SK-N-SH treated with all-trans-retinoic acid at 6 μM for 48 hours (cell line): ENCODE results near the gene TNFRSF12A.

Experiments
- ATAC-seq: fragments of 200-7000 bp; cut with Tn5 transposase; 3 replicates; pipeline ENCODE4 v1.9.1; 2020; ENCODE audit warnings: mild to moderate bottlenecking, moderate library complexity
- ARNTL ChIP-seq: fragments of 450-650 bp; formaldehyde crosslinking; IDR thresholded peaks from 2 replicates; pipeline ENCODE4 v1.5.0; 2020; ENCODE audit warnings: low read depth, mild to moderate bottlenecking, moderate library complexity, borderline replicate concordance
- BACH2 ChIP-seq: fragments of 250-450 bp; sonication (Bioruptor Pico); IDR thresholded peaks from 2 replicates; pipeline ENCODE4 v1.9.0; 2021; ENCODE audit warnings: mild to moderate bottlenecking, borderline replicate concordance
- CREB5 ChIP-seq: fragments of 250-450 bp; sonication (Bioruptor Pico); IDR thresholded peaks from 2 replicates; pipeline ENCODE4 v1.5.1; 2020; ENCODE audit warnings: low read depth, mild to moderate bottlenecking, moderate library complexity
- CSDC2 ChIP-seq: fragments of 250-450 bp; sonication (Bioruptor Pico); IDR thresholded peaks from 2 replicates; pipeline ENCODE4 v1.5.0; 2020; ENCODE audit warnings: mild to moderate bottlenecking, moderate library complexity
- ESRRG ChIP-seq: fragments of 250-450 bp; sonication (Bioruptor Pico); IDR thresholded peaks from 2 replicates; pipeline ENCODE4 v1.6.1; 2021; ENCODE audit warnings: mild to moderate bottlenecking
- ISL1 ChIP-seq: fragments of 250-450 bp; sonication (Bioruptor Pico); IDR thresholded peaks from 2 replicates; pipeline ENCODE4 v2.1.2; 2022; ENCODE audit warnings: mild to moderate bottlenecking, moderate library complexity
- OSR1 ChIP-seq: fragments of 250-450 bp; sonication (Bioruptor Pico); IDR thresholded peaks from 2 replicates; pipeline ENCODE4 v1.8.0; 2022; ENCODE audit warnings: moderate library complexity, mild to moderate bottlenecking, inconsistent platforms
- PATZ1 ChIP-seq: fragments of 250-450 bp; sonication (Bioruptor Pico); IDR thresholded peaks from 2 replicates; pipeline ENCODE4 v1.8.0; 2020; ENCODE audit warnings: mild to moderate bottlenecking, moderate library complexity, borderline replicate concordance
- POU6F1 ChIP-seq: fragments of 250-450 bp; sonication (Bioruptor Pico); IDR thresholded peaks from 2 replicates; pipeline ENCODE4 v1.8.0; 2021; ENCODE audit warnings: low read depth, mild to moderate bottlenecking, moderate library complexity, borderline replicate concordance
- PPARA ChIP-seq: fragments of 250-450 bp; sonication (Bioruptor Pico); IDR thresholded peaks from 2 replicates; pipeline ENCODE4 v1.5.0; 2020; ENCODE audit warnings: mild to moderate bottlenecking, borderline replicate concordance
- RARB ChIP-seq: fragments of 250-450 bp; sonication (Bioruptor Pico); IDR thresholded peaks from 2 replicates; pipeline ENCODE4 v1.8.0; 2021; ENCODE audit warnings: mild to moderate bottlenecking, moderate library complexity
- SNAI2 ChIP-seq: fragments of 250-450 bp; sonication (Bioruptor Pico); IDR thresholded peaks from 2 replicates; pipeline ENCODE4 v1.5.0; 2020; ENCODE audit warnings: mild to moderate bottlenecking, moderate library complexity
- TCF4 ChIP-seq: fragments of 250-450 bp; sonication (Bioruptor Pico); IDR thresholded peaks from 2 replicates; pipeline ENCODE4 v1.8.0; 2021; ENCODE audit warnings: mild to moderate bottlenecking, moderate library complexity, borderline replicate concordance
- TOX ChIP-seq: fragments of 250-450 bp; sonication (Bioruptor Pico); IDR thresholded peaks from 2 replicates; pipeline ENCODE4 v1.8.0; 2021; ENCODE audit warnings: mild to moderate bottlenecking, moderate library complexity, borderline replicate concordance
- TSHZ2 ChIP-seq: fragments of 250-450 bp; sonication (Bioruptor Pico); IDR thresholded peaks from 2 replicates; pipeline ENCODE4 v1.5.0; 2020; ENCODE audit warnings: mild to moderate bottlenecking, moderate library complexity
- ZFP3 ChIP-seq: fragments of 250-450 bp; sonication (Bioruptor Pico); IDR thresholded peaks from 2 replicates; pipeline ENCODE4 v1.5.0; 2020; ENCODE audit warnings: mild to moderate bottlenecking, moderate library complexity
- ZFP30 ChIP-seq: fragments of 450-650 bp; formaldehyde crosslinking; IDR thresholded peaks from 2 replicates; pipeline ENCODE4 v1.5.0; 2022; ENCODE audit warnings: mild to moderate bottlenecking, moderate library complexity
- ZNF70 ChIP-seq: fragments of 450-650 bp; formaldehyde crosslinking; IDR thresholded peaks from 2 replicates; pipeline ENCODE4 v1.5.0; 2020; ENCODE audit warnings: mild to moderate bottlenecking, moderate library complexity
- ZNF8 ChIP-seq: fragments of 450-650 bp; formaldehyde crosslinking; IDR thresholded peaks from 2 replicates; pipeline ENCODE4 v1.5.0; 2020; ENCODE audit warnings: mild to moderate bottlenecking, moderate library complexity

TNFRSF12A gene

GRCh38 chr16:3027983-3028715, 8.0 kb downstream of the TNFRSF12A start:
- no peak for TF ChIP-seq TSHZ2 (CRISPR knock-in tag)
- no peak for TF ChIP-seq ZNF8 (CRISPR knock-in tag)
- TF ChIP-seq BACH2 (CRISPR knock-in tag): no peak
- no peak for TF ChIP-seq CREB5 (CRISPR knock-in tag)
- TF ChIP-seq ZNF70 (CRISPR knock-in tag): no peak
- no peak for TF ChIP-seq ZFP30 (CRISPR knock-in tag)
- no peak for TF ChIP-seq SNAI2 (CRISPR knock-in tag)
- no peak for TF ChIP-seq POU6F1 (CRISPR knock-in tag)
- no peak for TF ChIP-seq CSDC2 (CRISPR knock-in tag)
- no peak for TF ChIP-seq ZFP3
- TF ChIP-seq PPARA: no peak
- TF ChIP-seq ISL1 (CRISPR knock-in tag): no peak
- no peak for TF ChIP-seq ARNTL (CRISPR knock-in tag)
- TF ChIP-seq TOX (CRISPR knock-in tag): no peak
- no peak for TF ChIP-seq RARB (CRISPR knock-in tag)
- no peak for TF ChIP-seq ESRRG (CRISPR knock-in tag)
- ATAC-seq: peak; percentile 8

- TF ChIP-seq PATZ1 (CRISPR knock-in tag): no peak
- no peak for TF ChIP-seq POU6F1 (CRISPR knock-in tag)
- no peak for TF ChIP-seq TCF4 (CRISPR knock-in tag)
- no peak for TF ChIP-seq CREB5 (CRISPR knock-in tag)
- no peak for TF ChIP-seq ARNTL (CRISPR knock-in tag)
- TF ChIP-seq OSR1 (CRISPR knock-in tag): no peak
- TF ChIP-seq ESRRG (CRISPR knock-in tag): no peak
- TF ChIP-seq ZNF70 (CRISPR knock-in tag): no peak
- TF ChIP-seq ZNF8 (CRISPR knock-in tag): no peak
- TF ChIP-seq RARB (CRISPR knock-in tag): no peak
- ATAC-seq: no peak
Observed at GRCh38 chr16:3028716-3029319, 8.7 kb downstream of the TNFRSF12A start.
